ENCODE data around the gene CRTC3. TPM values are rescaled to one million over a fixed set of nuclear protein-coding genes. Genes with fewer than 3 reads are reported as not detected.
"Not testable (repeated sequence)": the region's sequence is repeated elsewhere in the genome, so short reads cannot be mapped to it uniquely, and the experiment has no call there.

Gene CRTC3
- total RNA-seq, 2 donors from 2014 or later: 26.4 to 32.5 TPM

GRCh38 chr15:90648137-90649070, 118.7 kb downstream of the CRTC3 start:
- Histone ChIP-seq H3K4me3 (no peak overlapping the region), H3K4me1 (peaks cover 0 to 11% of the 10 kb centered on the region in 2 donors), H3K9me3 (no peaks in the 10 kb centered on the region), H3K27me3 (no peaks in the 10 kb centered on the region), H3K27ac (peak overlapping the region; percentile 64 to 71), H3K36me3 (peaks cover 14% of the 10 kb centered on the region)
- DNase-seq (ENCODE audit: low spot score): peak; percentile 88
- TF ChIP-seq, protein P1, sequence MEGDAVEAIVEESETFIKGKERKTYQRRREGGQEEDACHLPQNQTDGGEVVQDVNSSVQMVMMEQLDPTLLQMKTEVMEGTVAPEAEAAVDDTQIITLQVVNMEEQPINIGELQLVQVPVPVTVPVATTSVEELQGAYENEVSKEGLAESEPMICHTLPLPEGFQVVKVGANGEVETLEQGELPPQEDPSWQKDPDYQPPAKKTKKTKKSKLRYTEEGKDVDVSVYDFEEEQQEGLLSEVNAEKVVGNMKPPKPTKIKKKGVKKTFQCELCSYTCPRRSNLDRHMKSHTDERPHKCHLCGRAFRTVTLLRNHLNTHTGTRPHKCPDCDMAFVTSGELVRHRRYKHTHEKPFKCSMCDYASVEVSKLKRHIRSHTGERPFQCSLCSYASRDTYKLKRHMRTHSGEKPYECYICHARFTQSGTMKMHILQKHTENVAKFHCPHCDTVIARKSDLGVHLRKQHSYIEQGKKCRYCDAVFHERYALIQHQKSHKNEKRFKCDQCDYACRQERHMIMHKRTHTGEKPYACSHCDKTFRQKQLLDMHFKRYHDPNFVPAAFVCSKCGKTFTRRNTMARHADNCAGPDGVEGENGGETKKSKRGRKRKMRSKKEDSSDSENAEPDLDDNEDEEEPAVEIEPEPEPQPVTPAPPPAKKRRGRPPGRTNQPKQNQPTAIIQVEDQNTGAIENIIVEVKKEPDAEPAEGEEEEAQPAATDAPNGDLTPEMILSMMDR (IDR thresholded peaks at IDR 0.05): peak; percentile 89 to 95

GRCh38 chr15:90650117-90650955, 120.6 kb downstream of the CRTC3 start:
- Histone ChIP-seq H3K36me3 (no peaks in the 10 kb centered on the region), H3K27me3 (no peaks in the 10 kb centered on the region), H3K27ac (peak overlapping the region in 1 of 2 donors; percentile 31), H3K4me1 (peaks cover 0 to 18% of the 10 kb centered on the region in 2 donors), H3K4me3 (no peak overlapping the region), H3K9me3 (no peaks in the 10 kb centered on the region)
- DNase-seq (ENCODE audit: low spot score): no peak
- TF ChIP-seq, protein P1 (IDR thresholded peaks at IDR 0.05): no peak

DNA sequence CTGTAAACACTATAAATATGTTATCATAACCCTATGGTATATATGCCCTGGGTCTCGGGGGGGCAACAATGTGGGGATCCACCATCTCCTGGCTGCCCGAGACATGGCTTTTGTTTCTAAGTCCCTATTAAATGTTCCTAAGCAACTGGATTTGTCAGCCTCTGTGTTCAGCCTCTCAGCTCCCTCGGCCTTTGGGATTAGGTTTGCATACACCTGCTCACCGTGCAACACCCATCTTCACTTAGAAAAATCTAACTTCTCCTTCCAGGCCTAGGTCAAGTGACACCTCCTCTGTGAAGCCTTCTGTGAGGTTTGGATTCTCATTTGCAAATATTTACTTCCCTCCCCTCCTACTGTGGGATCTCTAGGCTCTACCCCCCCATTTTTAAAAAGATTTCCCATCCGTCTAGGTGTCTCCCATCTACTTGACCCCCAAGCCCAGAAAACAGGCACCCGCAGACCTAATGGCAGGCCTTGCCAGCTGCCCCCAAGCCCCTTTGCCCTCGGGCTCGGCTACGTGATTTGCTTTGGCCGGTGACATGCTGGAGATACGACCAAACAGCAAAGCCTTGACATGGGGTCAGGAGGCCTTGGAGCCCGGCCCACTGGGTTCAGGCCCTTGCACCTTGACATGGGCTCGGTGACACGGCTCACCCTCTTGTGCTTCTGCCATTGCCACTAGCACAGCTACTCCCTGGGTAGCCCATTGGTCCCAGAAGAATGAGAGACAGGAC, 121.4 kb downstream of the CRTC3 start:
- TF ChIP-seq, protein P1 (IDR thresholded peaks at IDR 0.05): no peak
- Histone ChIP-seq H3K36me3 (no peaks in the 10 kb centered on the region), H3K27ac (no peak overlapping the region), H3K9me3 (no peaks in the 10 kb centered on the region), H3K4me1 (peaks cover 0 to 18% of the 10 kb centered on the region in 2 donors), H3K27me3 (no peaks in the 10 kb centered on the region), H3K4me3 (no peak overlapping the region)
- no peak for DNase-seq (ENCODE audit: low spot score)

- Histone ChIP-seq H3K4me3 (no peak overlapping the region), H3K27me3 (no peaks in the 10 kb centered on the region), H3K27ac (no peak overlapping the region), H3K9me3 (no peaks in the 10 kb centered on the region), H3K4me1 (peaks cover 0 to 13% of the 10 kb centered on the region in 2 donors), H3K36me3 (no peaks in the 10 kb centered on the region)
- no peak for DNase-seq (ENCODE audit: low spot score)
- TF ChIP-seq, protein P1 (IDR thresholded peaks at IDR 0.05): no peak
These were observed 124.8 kb downstream of the CRTC3 start for GRCh38 chr15:90654233-90655136.

DNA sequence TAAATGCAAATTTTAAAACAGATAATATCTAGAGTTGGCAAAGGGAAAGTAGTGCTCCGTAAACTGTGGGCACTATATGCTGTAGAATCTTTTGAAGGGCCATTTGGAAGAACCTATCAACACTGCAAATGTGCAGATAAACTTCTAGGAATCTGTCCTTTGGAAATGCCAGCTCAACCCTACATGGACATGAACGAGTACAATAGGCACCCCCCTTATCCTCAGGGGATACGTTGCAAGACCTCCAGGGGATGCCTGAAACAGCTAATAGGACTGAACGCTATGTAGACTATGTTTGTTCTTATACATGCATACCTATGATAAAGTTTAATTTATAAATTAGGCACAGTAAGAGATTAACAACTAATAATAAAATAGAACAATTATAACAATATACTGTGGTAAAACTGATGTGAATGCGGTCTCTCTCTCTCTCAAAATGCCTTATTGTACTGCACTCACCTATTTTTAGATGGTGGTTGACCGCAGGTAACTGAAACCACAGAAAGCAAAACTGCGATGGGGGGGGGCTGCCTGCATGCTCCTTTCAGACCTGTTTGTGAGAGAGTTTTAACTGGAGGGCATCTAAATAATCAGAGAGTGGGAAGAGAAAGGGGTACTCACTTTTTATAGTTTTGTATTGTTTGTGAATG, 127.9 kb downstream of the CRTC3 start:
- H3K9me3 ChIP-seq; H3K4me3 ChIP-seq; H3K27me3 ChIP-seq; H3K36me3 ChIP-seq; DNase-seq (ENCODE audit: low spot score); H3K27ac ChIP-seq: not testable (repeated sequence)
- H3K4me1 ChIP-seq: peaks cover 0 to 28% of the 10 kb centered on the region in 2 donors

Measured in right atrium auricular region (tissue), 2 donors.